ENCODE results near the gene MICALL2.

The MICALL2 gene

DNA sequence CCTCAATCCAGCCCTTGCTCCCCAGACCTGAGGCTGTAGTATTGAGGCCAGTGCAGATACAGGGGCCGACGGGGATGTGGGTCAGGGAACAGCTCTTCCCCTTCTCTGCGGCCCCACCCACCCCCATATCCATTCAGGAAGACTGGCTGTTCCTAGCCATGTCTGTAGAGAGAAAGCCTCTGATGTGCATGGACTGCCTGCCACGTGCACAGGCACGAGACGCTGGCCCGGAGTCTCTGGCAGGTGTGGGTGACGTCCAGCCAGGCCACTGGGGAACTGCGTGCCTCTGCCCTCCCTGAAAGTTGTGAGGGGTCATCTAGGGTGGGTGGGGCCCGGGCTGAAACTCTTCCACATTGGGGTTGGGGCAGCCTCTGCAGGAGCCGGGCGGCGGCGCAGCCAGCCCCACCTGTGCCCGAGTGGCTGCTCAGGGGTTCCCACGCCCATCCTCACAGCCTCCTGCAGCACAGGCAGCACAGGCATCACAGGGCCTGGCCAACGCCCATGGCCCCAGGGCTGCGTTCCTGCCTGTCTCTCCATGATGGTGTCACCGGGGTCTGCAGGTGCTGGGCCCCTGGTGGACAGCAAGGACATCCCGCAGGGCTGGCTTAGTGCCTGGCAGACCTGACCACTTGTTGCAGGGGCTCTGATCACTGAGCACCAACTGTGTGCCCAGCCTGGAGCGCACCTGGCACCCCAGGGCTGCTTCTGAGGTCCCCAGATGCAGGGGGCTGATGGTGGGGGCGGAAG lies 27.5 kb downstream of the MICALL2 start:
- Histone ChIP-seq H3K9me3 (ENCODE audit: insufficient read depth, low read length) (no peaks in the 10 kb centered on the region), H2AFZ (ENCODE audit: low read depth, low read length, severe bottlenecking) (no peak overlapping the region), H3K9ac (ENCODE audit: low read length) (no peak overlapping the region), H4K20me1 (ENCODE audit: low read depth, low read length) (no peaks in the 10 kb centered on the region), H3K4me2 (ENCODE audit: low read depth, low read length, poor library complexity, severe bottlenecking) (no peak overlapping the region), H3K27me3 (ENCODE audit: low read length) (no peaks in the 10 kb centered on the region), H3K36me3 (ENCODE audit: low read length) (no peaks in the 10 kb centered on the region), H3K79me2 (ENCODE audit: insufficient read depth, low read length) (no peaks in the 10 kb centered on the region), H3K9me2 (replicated peaks; ENCODE audit: insufficient read depth, low read length) (no peaks in the 10 kb centered on the region), H3K4me3 (ENCODE audit: insufficient read depth, low read length, poor library complexity, severe bottlenecking) (no peak overlapping the region), H3K27ac (ENCODE audit: low read depth, low read length) (no peak overlapping the region), H3F3A (ENCODE audit: insufficient read depth) (no peaks in the 10 kb centered on the region)
- TF ChIP-seq EZH2phosphoT487 (conservative IDR thresholded peaks at IDR 0.05; ENCODE audit: low read length) = no peak
- TF ChIP-seq, protein P1, sequence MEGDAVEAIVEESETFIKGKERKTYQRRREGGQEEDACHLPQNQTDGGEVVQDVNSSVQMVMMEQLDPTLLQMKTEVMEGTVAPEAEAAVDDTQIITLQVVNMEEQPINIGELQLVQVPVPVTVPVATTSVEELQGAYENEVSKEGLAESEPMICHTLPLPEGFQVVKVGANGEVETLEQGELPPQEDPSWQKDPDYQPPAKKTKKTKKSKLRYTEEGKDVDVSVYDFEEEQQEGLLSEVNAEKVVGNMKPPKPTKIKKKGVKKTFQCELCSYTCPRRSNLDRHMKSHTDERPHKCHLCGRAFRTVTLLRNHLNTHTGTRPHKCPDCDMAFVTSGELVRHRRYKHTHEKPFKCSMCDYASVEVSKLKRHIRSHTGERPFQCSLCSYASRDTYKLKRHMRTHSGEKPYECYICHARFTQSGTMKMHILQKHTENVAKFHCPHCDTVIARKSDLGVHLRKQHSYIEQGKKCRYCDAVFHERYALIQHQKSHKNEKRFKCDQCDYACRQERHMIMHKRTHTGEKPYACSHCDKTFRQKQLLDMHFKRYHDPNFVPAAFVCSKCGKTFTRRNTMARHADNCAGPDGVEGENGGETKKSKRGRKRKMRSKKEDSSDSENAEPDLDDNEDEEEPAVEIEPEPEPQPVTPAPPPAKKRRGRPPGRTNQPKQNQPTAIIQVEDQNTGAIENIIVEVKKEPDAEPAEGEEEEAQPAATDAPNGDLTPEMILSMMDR (IDR thresholded peaks at IDR 0.05; ENCODE audit: insufficient read depth, low read length, poor library complexity, severe bottlenecking) = no peak

DNA sequence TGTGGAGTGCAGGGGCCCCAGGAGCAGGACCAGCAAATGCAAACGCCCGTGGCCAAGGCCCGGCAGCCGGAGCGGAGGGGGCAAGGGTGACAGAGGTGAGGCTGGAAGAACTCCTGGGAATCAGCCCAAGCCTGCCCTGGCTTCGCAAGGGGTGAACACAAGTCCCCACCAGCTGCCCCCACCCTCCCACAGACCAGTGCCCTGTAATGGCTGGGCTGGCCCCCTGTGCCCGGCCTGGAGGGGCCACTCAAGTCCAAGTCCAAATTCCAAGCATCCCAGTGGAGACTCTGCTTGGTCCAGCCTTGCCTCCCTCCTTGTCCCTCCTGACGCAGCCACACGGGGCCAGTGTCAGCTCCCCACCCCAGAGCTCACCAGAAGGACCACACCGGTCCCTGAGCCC lies 28.0 kb downstream of the MICALL2 start:
- H3K79me2 ChIP-seq (ENCODE audit: insufficient read depth, low read length) = no peaks in the 10 kb centered on the region
- H3F3A ChIP-seq (ENCODE audit: insufficient read depth) = no peaks in the 10 kb centered on the region
- H3K4me2 ChIP-seq (ENCODE audit: low read depth, low read length, poor library complexity, severe bottlenecking) = no peak overlapping the region
- no peak overlapping the region for H2AFZ ChIP-seq (ENCODE audit: low read depth, low read length, severe bottlenecking)
- no peaks in the 10 kb centered on the region for H3K27me3 ChIP-seq (ENCODE audit: low read length)
- H3K27ac ChIP-seq (ENCODE audit: low read depth, low read length) = no peak overlapping the region
- H4K20me1 ChIP-seq (ENCODE audit: low read depth, low read length) = no peaks in the 10 kb centered on the region
- H3K9me2 ChIP-seq (replicated peaks; ENCODE audit: insufficient read depth, low read length) = no peaks in the 10 kb centered on the region
- TF ChIP-seq, protein P1 (IDR thresholded peaks at IDR 0.05; ENCODE audit: insufficient read depth, low read length, poor library complexity, severe bottlenecking) = no peak
- no peak for TF ChIP-seq EZH2phosphoT487 (conservative IDR thresholded peaks at IDR 0.05; ENCODE audit: low read length)
- no peaks in the 10 kb centered on the region for H3K36me3 ChIP-seq (ENCODE audit: low read length)
- H3K9me3 ChIP-seq (ENCODE audit: insufficient read depth, low read length) = no peaks in the 10 kb centered on the region
- no peak overlapping the region for H3K9ac ChIP-seq (ENCODE audit: low read length)
- H3K4me3 ChIP-seq (ENCODE audit: insufficient read depth, low read length, poor library complexity, severe bottlenecking) = no peak overlapping the region

DNA sequence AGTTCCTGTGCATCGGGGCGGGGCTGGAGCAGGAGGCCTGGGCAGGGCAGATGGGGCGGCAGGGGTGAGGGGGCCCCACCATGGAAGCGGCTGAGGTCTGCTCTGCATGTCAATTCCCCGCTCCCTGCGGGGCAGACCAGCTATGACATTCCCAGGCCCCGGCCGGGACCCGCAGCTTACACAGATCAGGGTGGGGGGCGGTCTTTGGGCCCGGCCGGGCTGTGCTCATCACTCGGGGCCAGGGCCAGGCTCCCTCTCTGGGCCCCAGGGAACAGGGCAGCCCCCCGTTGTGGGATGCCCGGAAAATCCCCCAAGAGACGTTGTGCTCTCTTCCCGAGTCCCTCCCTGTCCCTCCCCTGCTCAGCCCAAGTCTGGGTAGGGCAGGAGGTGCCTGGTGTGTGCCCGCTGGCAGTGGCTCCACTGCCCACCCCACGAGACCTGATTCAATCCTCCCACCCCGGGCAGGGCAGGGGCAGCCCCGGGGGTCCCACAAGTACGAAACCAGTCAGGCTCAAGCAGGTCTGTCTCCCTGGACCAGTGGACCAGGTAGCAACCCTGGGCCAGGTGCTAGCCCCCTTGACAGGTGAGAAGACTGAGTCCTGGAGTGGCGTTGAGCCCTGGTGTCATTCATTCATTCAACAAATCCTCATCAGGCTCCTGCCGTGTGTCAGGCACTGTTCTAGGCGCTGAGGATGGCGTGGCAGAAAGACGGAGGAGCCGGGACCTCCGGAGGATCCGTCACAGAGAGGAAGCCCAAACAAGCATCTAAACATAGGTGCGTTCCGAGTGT lies 29.0 kb downstream of the MICALL2 start:
- no peaks in the 10 kb centered on the region for H3K79me2 ChIP-seq (ENCODE audit: insufficient read depth, low read length)
- no peaks in the 10 kb centered on the region for H3K9me3 ChIP-seq (ENCODE audit: insufficient read depth, low read length)
- H3K27ac ChIP-seq (ENCODE audit: low read depth, low read length) = no peak overlapping the region
- no peak overlapping the region for H3K4me3 ChIP-seq (ENCODE audit: insufficient read depth, low read length, poor library complexity, severe bottlenecking)
- no peaks in the 10 kb centered on the region for H3K9me2 ChIP-seq (replicated peaks; ENCODE audit: insufficient read depth, low read length)
- H2AFZ ChIP-seq (ENCODE audit: low read depth, low read length, severe bottlenecking) = no peak overlapping the region
- no peaks in the 10 kb centered on the region for H3K36me3 ChIP-seq (ENCODE audit: low read length)
- no peak overlapping the region for H3K9ac ChIP-seq (ENCODE audit: low read length)
- no peaks in the 10 kb centered on the region for H3K27me3 ChIP-seq (ENCODE audit: low read length)
- TF ChIP-seq, protein P1 (IDR thresholded peaks at IDR 0.05; ENCODE audit: insufficient read depth, low read length, poor library complexity, severe bottlenecking) = no peak
- no peak for TF ChIP-seq EZH2phosphoT487 (conservative IDR thresholded peaks at IDR 0.05; ENCODE audit: low read length)
- H3K4me2 ChIP-seq (ENCODE audit: low read depth, low read length, poor library complexity, severe bottlenecking) = no peak overlapping the region
- H4K20me1 ChIP-seq (ENCODE audit: low read depth, low read length) = no peaks in the 10 kb centered on the region
- H3F3A ChIP-seq (ENCODE audit: insufficient read depth) = no peaks in the 10 kb centered on the region
